Measurements from ENCODE around the gene ETS2.
"Not testable (repeated sequence)": the region's sequence is repeated elsewhere in the genome, so short reads cannot be mapped to it uniquely, and the experiment has no call there.

Gene ETS2

GRCh38 chr21:38817371-38818324 is 11.9 kb downstream of the ETS2 start:
- DNase-seq (ENCODE audit: low read depth in 2 of 2): no peak

GRCh38 chr21:38818325-38818723 is 12.6 kb downstream of the ETS2 start:
- DNase-seq (ENCODE audit: low read depth in 2 of 2): no peak

GRCh38 chr21:38819051-38819718 is 13.5 kb downstream of the ETS2 start:
- no peak for DNase-seq (ENCODE audit: low read depth in 2 of 2)

GRCh38 chr21:38819719-38820159 is 14.0 kb downstream of the ETS2 start:
- DNase-seq (ENCODE audit: low read depth in 2 of 2): no peak

GRCh38 chr21:38820471-38821239 is 14.9 kb downstream of the ETS2 start:
- DNase-seq (ENCODE audit: low read depth in 2 of 2): no peak

GRCh38 chr21:38821248-38821647 is 15.5 kb downstream of the ETS2 start:
- DNase-seq (ENCODE audit: low read depth in 2 of 2): no peak

- DNase-seq (ENCODE audit: low read depth in 2 of 2): no peak
These were observed 16.4 kb downstream of the ETS2 start for GRCh38 chr21:38821959-38822682.

- DNase-seq (ENCODE audit: low read depth in 2 of 2): no peak
These were observed 17.1 kb downstream of the ETS2 start for GRCh38 chr21:38822778-38823238.

- no peak for DNase-seq (ENCODE audit: low read depth in 2 of 2)
These were observed 18.0 kb downstream of the ETS2 start for GRCh38 chr21:38823737-38824123.

GRCh38 chr21:38824124-38824822 is 18.5 kb downstream of the ETS2 start:
- no peak for DNase-seq (ENCODE audit: low read depth in 2 of 2)

GRCh38 chr21:38825269-38825668 is 19.5 kb downstream of the ETS2 start:
- DNase-seq (ENCODE audit: low read depth in 2 of 2): no peak

GRCh38 chr21:38825921-38826320 is 20.2 kb downstream of the ETS2 start:
- DNase-seq (ENCODE audit: low read depth in 2 of 2): no peak

GRCh38 chr21:38828111-38828510 is 22.4 kb downstream of the ETS2 start:
- not testable (repeated sequence) for DNase-seq (ENCODE audit: low read depth in 2 of 2)

- DNase-seq (ENCODE audit: low read depth in 2 of 2): no peak
These were observed 25.2 kb downstream of the ETS2 start for GRCh38 chr21:38830671-38831525.

- peak in 1 of 2 donors; percentile 33 for DNase-seq (ENCODE audit: low read depth in 2 of 2)
These were observed 26.1 kb downstream of the ETS2 start for GRCh38 chr21:38831526-38832467.

GRCh38 chr21:38832664-38833063 is 26.9 kb downstream of the ETS2 start:
- DNase-seq (ENCODE audit: low read depth in 2 of 2): no peak

- DNase-seq (ENCODE audit: low read depth in 2 of 2): no peak
These were observed 27.4 kb downstream of the ETS2 start for GRCh38 chr21:38833117-38833516.

GRCh38 chr21:38834725-38835124 is 29.0 kb downstream of the ETS2 start:
- no peak for DNase-seq (ENCODE audit: low read depth in 2 of 2)

All from stimulated activated CD4-positive, alpha-beta T cell treated with anti-CD3 and anti-CD28 coated beads, Interleukin-4, amount 100 ng/mL, for 48 hours (primary cell).